Measurements from ENCODE around the gene PAXX.

GRCh38 chr9:137035937-137036336, 43.7 kb downstream of the PAXX start:
- TF ChIP-seq EZH2 (IDR thresholded peaks at IDR 0.05; ENCODE audit: borderline replicate concordance, insufficient read depth, low read depth, low read length, poor library complexity, severe bottlenecking) = no peak
- TF ChIP-seq CTCF (IDR thresholded peaks at IDR 0.05) = no peak
